Fibroblast of villous mesenchyme (primary cell): ENCODE measurements around the gene PPP6R3. TPM values are rescaled to one million over a fixed set of nuclear protein-coding genes. Genes with fewer than 3 reads are reported as not detected.

Source experiments
- DNase-seq: peaks from one replicate; pipeline ENCODE4 v3.0.0-alpha.2; 2010; ENCODE audit warnings: low read depth
- H3K4me3 ChIP-seq: 2 replicates; pipeline ENCODE4 v1.5.1; 2011; ENCODE audit warnings: low read depth, mild to moderate bottlenecking, low read length
- total RNA-seq: library from RNA; depleted of rRNA; stranded (reverse); fragments of >200 nt; gene quantifications from 2 replicates; pipeline ENCODE4 v1.2.3, GENCODE V29; 2012
- TF ChIP-seq, protein P1 (sequence below): IDR thresholded peaks from 2 replicates; pipeline ENCODE4 v1.5.1; 2012; ENCODE audit warnings: low read depth, mild to moderate bottlenecking, low read length; ENCODE audit not compliant: insufficient read depth

The PPP6R3 gene
- total RNA-seq, 1 donor, result 218 TPM

DNA sequence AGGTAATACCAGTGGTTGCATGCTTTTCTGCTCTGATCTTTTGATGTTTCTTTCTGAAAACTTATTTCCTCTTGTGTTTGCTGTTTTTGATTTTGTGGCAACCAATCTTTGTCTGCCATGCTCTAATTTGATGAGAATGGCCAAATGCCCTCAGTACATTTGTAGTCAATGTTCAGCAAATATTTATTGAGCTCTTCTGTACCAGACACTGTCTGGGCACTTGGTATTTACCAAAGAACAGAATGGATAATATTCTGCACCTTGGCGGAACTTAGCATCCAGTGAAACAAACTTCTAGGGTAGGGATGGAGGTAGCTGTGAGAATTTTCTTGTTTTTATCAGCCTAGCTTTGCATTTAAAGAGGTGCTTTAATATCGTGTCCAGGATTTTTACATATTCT is 19.6 kb downstream of the PPP6R3 start:
- no peak for DNase-seq
- H3K4me3 ChIP-seq, result no peak overlapping the region
- TF ChIP-seq, protein P1, sequence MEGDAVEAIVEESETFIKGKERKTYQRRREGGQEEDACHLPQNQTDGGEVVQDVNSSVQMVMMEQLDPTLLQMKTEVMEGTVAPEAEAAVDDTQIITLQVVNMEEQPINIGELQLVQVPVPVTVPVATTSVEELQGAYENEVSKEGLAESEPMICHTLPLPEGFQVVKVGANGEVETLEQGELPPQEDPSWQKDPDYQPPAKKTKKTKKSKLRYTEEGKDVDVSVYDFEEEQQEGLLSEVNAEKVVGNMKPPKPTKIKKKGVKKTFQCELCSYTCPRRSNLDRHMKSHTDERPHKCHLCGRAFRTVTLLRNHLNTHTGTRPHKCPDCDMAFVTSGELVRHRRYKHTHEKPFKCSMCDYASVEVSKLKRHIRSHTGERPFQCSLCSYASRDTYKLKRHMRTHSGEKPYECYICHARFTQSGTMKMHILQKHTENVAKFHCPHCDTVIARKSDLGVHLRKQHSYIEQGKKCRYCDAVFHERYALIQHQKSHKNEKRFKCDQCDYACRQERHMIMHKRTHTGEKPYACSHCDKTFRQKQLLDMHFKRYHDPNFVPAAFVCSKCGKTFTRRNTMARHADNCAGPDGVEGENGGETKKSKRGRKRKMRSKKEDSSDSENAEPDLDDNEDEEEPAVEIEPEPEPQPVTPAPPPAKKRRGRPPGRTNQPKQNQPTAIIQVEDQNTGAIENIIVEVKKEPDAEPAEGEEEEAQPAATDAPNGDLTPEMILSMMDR, result no peak

DNA sequence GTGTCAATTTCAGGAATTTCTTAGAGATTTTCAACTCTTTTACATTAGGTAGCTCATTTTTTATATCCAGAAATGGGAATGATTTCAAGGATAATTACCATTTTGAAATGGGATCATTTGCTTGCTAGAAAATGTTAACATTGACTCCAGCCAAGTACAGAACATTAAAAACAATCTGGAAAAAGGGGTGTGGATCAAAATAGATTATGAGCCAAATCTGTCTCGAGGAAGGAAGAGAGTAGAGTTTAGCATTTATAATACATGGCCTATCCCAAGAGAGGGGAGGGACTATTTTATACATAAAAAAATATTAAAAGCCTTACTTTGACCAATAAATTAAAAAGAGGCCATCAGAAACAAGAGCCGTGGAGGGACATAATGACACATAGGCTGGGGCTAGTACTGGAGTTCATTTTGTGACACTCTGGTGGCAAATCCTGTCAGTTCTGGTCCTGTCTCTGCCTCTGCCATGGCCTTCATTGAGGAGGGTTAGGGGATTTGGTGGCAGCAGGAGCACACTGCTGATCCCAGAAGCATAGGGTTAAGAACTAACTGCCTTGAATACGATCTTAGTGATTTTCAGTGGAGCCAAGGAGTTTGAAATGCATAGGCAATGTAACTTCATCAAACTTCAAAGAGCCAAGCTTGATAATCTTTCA is 20.4 kb downstream of the PPP6R3 start:
- DNase-seq, result no peak
- TF ChIP-seq, protein P1, result no peak
- no peak overlapping the region for H3K4me3 ChIP-seq

DNA sequence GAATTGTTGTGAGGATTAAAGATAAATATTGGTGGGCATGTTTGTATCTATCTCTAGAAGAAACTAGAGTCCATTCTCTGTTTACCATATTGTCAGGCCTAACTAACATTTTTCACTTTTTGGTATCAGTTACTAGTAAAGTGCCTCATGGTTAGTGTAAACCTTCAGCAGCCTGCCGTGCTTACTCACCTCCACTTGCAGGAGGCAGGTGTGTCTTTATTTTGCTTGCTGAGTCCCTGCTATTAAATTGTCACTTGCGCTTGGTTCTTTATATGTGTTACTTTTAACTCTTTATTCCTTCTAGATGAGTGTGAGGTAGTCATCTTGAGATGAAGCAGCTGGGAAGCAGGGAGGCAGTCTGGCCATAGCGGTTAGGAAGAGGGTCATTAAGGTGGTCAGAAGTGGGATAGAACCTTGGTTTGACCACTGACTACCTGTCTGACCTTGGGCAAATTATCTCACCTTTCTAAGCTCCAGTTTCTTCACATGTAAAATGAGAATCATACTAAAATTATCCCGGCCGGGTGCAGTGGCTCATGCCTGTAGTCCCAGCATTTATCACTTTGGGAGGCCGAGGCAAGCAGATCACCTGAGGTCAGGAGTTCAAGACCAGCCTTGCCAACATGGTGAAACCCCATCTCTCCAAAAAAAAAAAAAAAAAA is 21.2 kb downstream of the PPP6R3 start:
- TF ChIP-seq, protein P1, result no peak
- no peak for DNase-seq
- no peak overlapping the region for H3K4me3 ChIP-seq

DNA sequence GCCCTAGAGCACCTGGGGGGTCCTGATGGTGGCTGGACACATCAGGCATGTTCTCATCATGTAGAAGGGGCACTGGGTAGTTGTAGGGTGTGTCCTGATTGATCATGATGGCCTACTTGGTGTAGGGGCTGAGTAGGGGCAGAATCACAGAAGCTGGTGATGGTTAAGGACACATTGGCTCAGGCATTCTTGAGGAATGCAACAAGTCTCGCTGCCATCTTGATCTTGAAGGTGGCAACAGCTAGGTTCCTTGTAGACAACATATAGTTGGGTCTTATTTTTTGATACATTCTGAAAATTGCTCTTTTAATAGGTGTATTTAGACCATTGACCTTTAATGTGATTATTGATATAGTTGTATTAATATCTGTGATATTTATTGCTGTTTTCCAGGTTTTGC is 28.1 kb downstream of the PPP6R3 start:
- DNase-seq, result no peak
- TF ChIP-seq, protein P1, result no peak
- no peak overlapping the region for H3K4me3 ChIP-seq

DNA sequence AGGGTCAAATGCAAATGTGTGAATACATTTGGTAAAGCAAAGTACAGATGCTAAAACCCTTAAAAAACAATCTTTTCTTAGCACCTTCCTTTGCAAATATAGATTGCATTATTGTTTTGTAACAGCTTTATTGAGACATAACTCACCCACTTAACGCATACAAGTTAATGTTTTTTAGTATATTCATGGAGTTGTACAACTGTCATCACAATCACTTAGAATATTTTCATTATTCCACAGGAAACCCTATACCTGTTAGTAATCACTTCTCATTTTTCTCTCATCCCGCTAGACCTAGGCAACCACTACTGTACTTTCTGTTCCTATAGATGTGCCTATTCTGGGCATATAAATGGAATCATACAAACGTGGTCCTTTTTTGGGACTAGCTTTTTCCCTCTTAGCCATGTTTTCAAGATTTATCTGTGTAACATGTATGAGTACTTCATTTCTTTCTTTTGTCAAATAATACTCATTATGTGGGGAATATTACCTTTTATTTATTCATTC is 34.7 kb downstream of the PPP6R3 start:
- DNase-seq, result no peak
- TF ChIP-seq, protein P1, result no peak
- H3K4me3 ChIP-seq, result no peak overlapping the region

DNA sequence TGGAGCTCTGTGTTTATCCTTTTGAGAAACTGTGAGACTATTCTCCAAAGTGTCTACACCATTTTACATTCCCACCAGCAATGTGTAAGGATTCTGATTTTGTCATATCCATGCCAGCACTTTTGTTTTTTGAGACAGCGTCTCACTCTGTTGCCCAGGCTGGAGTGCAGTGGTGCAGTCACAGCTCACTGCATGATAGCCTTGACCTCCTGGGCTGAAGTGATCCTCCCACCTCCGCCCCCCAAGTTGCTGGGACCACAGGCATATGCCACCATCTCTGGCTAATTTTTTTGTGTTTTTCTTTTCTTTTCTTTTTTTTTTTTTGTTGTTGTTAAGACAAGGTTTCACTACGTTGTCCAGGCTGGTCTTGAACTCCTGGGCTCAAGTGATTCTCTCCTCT is 35.3 kb downstream of the PPP6R3 start:
- no peak for DNase-seq
- TF ChIP-seq, protein P1, result no peak
- H3K4me3 ChIP-seq, result no peak overlapping the region

DNA sequence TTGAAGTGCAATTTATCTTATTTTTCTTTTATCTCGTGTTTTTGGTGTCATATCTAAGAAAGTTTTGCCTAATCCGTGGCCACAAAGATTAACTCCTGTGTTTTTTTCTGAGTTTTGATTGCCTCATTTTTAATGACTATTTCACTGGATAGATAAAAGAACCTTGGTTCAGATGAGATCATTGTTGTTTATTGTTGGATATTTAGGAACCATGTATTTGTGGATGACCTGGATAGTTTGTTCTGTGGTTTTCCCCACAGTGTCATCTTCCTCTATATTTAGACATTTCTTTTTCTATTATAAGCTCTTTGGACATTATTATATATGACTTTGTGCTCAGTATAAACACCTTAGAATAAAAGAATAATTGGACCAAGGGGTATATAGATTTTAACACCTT is 37.2 kb downstream of the PPP6R3 start:
- no peak overlapping the region for H3K4me3 ChIP-seq

More for the DNA sequence above, 37.2 kb downstream of the PPP6R3 start:
- peak; percentile 59 for DNase-seq
- TF ChIP-seq, protein P1, result no peak
